NCI-H2107 treated with DMSO at 0.1 percent for 48 hours (cell line): ENCODE data around the gene PDSS1.
"Not testable (repeated sequence)": the region's sequence is repeated elsewhere in the genome, so short reads cannot be mapped to it uniquely, and the experiment has no call there.

Experiments
- DNase-seq: peaks from one replicate; lab custom pipeline; 2025; ENCODE audit not compliant: unreplicated experiment; lab: John Stamatoyannopoulos, UW

PDSS1 gene

GRCh38 chr10:26738301-26738911 is 40.9 kb downstream of the PDSS1 start:
- DNase-seq = no peak

- no peak for DNase-seq
These were observed 41.6 kb downstream of the PDSS1 start for GRCh38 chr10:26739071-26739631.

DNA sequence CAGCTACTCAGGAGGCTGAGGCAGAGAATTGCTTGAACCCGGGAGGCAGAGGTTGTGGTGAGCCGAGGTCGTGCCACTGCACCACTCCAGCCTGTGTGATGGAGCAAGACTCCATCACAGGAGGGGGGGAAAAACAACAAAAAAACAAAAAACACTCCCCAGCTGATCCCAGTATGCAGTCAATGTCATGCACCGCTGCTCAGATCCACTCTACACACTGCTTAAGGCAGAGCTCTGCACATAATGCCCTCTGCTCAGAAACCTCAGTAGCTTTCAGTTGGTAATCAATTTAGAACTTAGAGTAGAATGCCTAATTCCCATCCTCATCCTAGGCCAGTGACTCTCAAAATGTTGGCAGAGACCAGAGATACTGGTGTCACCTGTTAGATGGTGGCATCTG is 43.9 kb downstream of the PDSS1 start:
- DNase-seq = no peak

DNA sequence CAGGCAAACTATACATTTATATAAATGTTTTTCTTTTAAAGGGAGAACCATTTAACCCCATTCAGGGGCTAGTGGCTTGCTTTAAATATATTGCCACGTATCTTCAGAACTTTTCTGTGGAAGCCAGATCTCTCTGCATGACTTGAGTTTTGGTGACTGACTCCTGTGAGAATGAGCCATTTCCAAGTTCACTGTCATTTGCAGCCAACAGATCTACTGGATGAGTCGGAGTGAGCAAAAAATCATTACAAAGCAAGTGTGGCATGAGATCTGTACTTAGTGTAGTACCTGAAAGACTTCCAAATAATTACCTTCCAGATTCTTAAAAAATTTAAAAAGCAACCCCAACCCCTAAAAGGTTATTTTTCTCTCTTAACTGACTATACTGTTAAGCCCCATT is 45.6 kb downstream of the PDSS1 start:
- no peak for DNase-seq

GRCh38 chr10:26743841-26744240 is 46.3 kb downstream of the PDSS1 start:
- no peak for DNase-seq

GRCh38 chr10:26746061-26746460 is 48.6 kb downstream of the PDSS1 start:
- DNase-seq = no peak

DNA sequence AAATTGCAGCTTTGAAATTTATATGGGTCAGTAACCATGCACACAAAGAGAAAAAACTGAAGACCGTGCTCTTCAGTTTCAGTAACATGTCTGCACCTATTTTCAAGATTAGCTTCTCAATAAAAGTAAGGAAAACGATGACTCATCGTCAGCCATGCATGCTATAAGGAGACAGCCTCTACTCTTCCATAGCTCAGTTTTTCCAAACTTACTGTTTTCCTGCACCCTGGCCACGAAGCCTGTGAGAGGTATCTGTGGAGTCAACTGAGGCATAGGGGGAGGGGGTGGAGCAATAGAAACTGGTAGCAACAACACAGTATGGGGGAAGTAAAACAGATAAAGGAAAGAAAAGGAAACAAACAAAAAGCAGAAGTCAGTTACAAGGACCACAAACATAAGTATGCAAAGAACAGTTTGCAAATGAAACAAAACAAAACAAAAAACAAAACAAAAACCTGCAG is 58.0 kb downstream of the PDSS1 start:
- no peak for DNase-seq

- no peak for DNase-seq
These were observed 61.5 kb downstream of the PDSS1 start for GRCh38 chr10:26759008-26759407.

- DNase-seq = no peak
These were observed 68.0 kb downstream of the PDSS1 start for GRCh38 chr10:26765549-26765948.

DNA sequence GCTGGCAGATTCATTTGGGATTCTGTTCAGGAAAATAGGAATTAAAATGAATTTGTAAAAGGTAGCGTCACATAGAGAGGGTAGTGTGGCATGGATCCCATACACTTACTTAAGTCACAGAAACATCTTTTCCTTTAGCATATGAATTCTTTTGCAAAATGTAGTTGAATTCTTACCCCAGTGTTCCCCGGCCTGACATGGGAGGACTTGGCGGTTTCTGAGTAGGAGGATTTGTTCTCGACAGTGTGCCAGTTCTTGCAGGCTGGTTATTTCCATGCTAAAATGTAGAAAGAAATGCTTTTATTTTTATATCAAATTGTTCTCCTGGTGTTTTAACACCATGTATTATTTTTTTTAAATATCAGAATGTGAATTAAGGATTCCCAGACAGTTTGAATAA is 72.6 kb downstream of the PDSS1 start:
- DNase-seq = no peak

DNA sequence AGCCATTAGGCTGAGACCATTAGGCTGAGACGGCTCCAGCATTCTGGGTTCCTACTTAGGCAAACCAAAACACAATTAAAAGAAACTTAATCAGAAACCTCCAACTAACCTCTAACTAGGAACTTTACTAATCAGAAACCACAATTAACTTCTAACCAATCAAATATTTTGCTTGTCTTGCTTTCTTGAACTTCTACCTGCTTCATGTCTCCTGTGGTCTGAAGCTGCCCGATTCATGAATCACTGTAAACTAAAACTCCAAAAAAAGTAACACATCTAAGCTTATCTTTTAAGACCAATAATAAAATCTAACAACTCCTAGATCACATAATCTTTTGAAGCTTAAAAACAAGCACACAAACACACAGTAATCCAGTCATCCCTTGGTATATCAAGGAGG is 76.1 kb downstream of the PDSS1 start:
- DNase-seq = no peak

GRCh38 chr10:26776258-26776657 is 78.8 kb downstream of the PDSS1 start:
- DNase-seq = no peak

DNA sequence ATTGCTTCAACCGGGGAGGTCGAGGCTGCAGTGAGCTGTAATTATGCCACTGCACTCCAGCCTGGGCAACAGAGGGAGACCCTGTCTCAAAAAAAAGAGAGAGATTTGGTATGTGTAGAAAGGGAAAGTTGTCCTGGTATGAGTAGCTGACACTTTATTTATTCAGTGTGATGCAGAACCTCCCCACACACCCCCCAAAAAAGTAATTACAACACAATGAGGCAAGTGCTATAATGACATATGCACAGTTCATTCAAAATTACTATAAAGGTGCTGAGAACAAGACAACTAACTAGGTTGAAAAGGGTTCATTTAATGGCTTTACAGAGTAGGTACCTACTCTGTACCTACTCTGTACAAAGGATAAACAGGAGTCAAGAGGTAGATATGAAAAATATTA is 80.2 kb downstream of the PDSS1 start:
- DNase-seq = no peak

GRCh38 chr10:26779176-26779860 is 81.8 kb downstream of the PDSS1 start:
- DNase-seq = no peak

DNA sequence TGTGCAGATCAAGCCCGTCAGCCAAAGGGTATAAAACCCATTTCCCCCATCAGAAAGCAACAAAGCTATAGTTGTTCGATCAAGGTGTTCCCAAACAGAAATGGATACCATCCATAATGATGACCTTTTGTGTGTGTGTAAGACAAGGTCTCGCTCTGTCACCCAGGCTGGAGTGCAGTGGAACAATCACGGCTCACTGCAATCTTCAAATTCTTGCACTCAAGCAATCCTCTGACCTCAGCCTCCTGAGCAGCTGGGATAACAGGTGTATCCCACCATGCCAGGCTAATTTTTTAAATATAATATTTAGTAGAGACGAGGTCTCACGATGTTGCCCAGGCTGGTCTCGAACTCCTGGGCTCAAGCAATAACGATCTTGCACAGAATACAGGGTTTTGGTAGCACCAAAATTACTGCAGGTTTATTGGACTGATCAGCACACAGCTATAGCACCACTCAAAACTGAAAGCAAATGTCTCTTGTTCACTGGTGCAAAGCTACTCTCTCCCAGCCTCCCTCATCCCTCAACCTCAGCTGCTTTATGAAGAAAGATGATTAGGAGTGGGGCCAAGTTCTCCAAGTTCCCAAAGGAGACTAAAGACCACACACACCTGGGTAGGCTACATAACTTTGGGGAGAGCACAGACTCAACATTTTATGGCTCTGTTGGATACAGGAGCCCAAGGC is 82.7 kb downstream of the PDSS1 start:
- DNase-seq = no peak

DNA sequence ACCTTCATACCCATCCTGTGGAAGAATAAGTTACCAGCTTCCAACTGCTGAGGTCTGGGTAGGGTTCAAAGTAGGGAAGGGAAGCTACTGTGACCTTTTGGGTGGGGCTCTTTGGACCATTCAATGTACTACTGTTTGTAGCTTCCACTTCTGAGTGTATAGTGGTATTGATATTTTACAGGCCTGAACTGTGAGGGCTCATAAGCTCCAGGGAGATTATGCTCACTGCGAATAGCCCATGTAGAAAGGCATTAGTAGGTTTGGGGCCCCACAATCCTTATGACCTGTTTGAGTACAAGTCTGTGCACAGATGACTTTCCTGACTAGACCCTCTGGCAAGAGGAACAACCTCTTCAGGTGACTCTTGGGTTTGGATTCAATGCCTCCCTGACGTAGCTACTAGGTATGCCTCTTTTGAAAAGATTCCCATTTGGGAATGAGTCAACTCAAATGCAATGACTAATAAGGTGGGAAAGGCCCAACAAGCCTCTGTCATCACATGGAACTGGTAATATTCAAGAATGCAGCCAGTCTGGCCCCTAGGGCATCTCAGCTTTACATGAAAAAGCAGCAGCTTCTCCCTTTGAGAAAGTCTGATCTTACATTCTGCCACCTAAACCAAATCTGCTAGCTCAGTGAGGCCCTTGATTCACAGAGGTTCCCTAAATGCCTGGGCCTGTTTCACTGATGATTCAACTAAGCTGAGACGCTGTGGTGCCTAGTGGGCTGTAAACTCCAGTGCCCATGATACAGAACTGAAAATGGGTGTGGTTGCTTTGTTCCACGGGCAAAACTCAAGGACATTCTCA is 83.5 kb downstream of the PDSS1 start:
- DNase-seq = no peak

- DNase-seq = no peak
These were observed 84.3 kb downstream of the PDSS1 start for GRCh38 chr10:26781797-26782196.

DNA sequence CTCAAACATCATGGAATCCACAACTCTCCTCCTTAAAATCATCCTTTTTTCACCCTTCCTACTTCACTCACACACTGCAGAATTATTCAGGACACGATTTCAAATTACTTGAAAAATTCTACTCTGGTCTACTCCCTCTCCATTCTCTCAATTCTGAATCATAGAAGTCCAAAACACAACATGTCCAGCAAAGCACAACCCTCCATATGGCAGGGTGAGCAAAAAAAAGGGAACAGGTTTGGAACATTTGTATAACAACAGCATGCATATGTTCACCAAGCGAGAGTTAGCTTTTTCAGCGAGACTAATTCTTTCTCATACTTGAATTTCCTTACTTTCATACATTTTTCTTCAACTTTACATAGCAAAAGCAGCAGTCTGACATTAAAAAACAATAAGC is 89.9 kb downstream of the PDSS1 start:
- DNase-seq = no peak

- DNase-seq = not testable (repeated sequence)
These were observed 92.3 kb downstream of the PDSS1 start for GRCh38 chr10:26789779-26790178.

DNA sequence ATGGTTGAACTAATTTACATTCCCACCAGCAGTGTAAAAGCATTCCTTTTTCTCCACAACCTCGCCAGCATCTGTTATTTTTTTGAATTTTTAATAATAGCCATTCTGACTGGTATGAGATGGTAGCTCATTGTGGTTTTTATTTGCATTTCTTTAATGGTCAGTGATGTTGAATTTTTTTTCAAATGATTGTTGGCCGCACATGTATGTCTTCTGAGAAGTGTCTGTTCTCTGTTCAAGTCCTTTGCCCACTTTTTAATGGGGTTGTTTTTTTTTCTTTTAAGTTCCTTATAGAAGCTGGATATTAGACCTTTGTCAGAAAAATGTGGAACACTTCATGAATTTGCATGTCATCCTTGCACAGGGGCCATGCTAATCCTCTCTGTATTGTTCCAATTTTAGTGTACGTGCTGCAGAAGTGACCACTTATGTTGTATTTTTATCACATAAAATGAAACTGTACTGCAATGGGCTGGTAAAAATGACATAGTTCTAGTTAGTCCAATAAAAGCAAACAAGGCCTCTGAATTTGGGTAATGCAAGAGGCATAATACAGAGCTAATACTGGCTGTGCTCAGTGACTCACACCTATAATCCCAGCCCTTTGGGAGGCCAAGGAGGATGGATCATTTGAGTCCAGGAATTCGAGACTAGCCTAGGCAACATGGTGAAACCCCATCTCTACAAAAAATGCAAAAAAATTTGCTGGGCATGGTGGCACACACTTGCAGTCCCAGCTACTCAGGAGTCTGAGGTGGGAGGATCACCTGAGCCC is 92.9 kb downstream of the PDSS1 start:
- DNase-seq = no peak
